ENCODE data around the gene CLCN1.

CLCN1 gene

GRCh38 chr7:143341842-143342241, 25.9 kb downstream of the CLCN1 start:
- DNase-seq, result no peak

- DNase-seq, result no peak
These were observed 27.7 kb downstream of the CLCN1 start for GRCh38 chr7:143343596-143343995.

GRCh38 chr7:143345428-143345900, 29.6 kb downstream of the CLCN1 start:
- peak; percentile 65 for DNase-seq

- DNase-seq, result no peak
These were observed 30.1 kb downstream of the CLCN1 start for GRCh38 chr7:143346018-143346417.

- no peak for DNase-seq
These were observed 32.0 kb downstream of the CLCN1 start for GRCh38 chr7:143347950-143348349.

- no peak for DNase-seq
These were observed 35.1 kb downstream of the CLCN1 start for GRCh38 chr7:143351060-143351459.

- no peak for DNase-seq
These were observed 35.7 kb downstream of the CLCN1 start for GRCh38 chr7:143351574-143351973.

- DNase-seq, result no peak
These were observed 36.7 kb downstream of the CLCN1 start for GRCh38 chr7:143352531-143353002.

- DNase-seq, result no peak
These were observed 38.5 kb downstream of the CLCN1 start for GRCh38 chr7:143354376-143354775.

GRCh38 chr7:143354965-143355364, 39.1 kb downstream of the CLCN1 start:
- no peak for DNase-seq

- DNase-seq, result no peak
These were observed 39.8 kb downstream of the CLCN1 start for GRCh38 chr7:143355450-143356385.

- DNase-seq, result no peak
These were observed 40.6 kb downstream of the CLCN1 start for GRCh38 chr7:143356414-143357050.

GRCh38 chr7:143358626-143359025, 42.7 kb downstream of the CLCN1 start:
- DNase-seq, result no peak

GRCh38 chr7:143359771-143360353, 44.0 kb downstream of the CLCN1 start:
- no peak for DNase-seq

- no peak for DNase-seq
These were observed 45.1 kb downstream of the CLCN1 start for GRCh38 chr7:143360788-143361551.

GRCh38 chr7:143361552-143362130, 45.7 kb downstream of the CLCN1 start:
- DNase-seq, result no peak

- peak; percentile 46 for DNase-seq
These were observed 46.5 kb downstream of the CLCN1 start, which contains the start of gene FAM131B for GRCh38 chr7:143362131-143363015. Gene FAM131B (minus strand): TSS chr7:143362713. CDS start chr7:143362603, 110 bp downstream.

GRCh38 chr7:143363016-143363937, 47.4 kb downstream of the CLCN1 start:
- DNase-seq, result no peak

GRCh38 chr7:143367972-143368371, 52.1 kb downstream of the CLCN1 start:
- no peak for DNase-seq

GRCh38 chr7:143368387-143368786, 52.5 kb downstream of the CLCN1 start:
- DNase-seq, result no peak

All from activated CD8-positive, alpha-beta memory T cell treated with anti-CD3 and anti-CD28 coated beads, Interleukin-2, amount 50 U/mL, for 4 hours (primary cell).